Measurements from ENCODE around the gene TM9SF3. TPM values are rescaled to one million over a fixed set of nuclear protein-coding genes. Genes with fewer than 3 reads are reported as not detected.

Gene TM9SF3
- total and polyA plus RNA-seq, 2 of the 4 experiments (the other 2 are of a cell fraction) = 33.7 to 61.8 TPM

DNA sequence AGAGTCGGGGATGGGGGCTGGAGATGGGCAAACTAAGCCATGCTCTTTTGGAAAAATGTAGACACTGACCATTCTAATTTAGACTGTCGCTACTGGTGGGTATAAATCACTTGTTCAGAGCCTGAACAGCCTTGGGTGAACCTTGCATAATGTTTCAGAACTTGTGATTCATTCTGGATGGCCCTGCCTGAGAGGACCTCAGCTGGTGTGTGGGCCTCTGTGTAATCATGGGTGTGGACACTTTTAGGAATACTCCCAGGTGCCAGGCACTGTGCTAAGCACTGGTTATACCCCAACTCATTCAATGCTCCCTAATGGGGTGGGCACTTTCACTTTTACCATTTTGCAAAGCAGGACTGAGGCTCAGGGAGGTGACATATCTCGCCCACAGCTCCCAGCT, 26.8 kb upstream of the TM9SF3 start:
- Histone ChIP-seq H2BK5ac (ENCODE audit: low read depth, low read length, poor library complexity, severe bottlenecking) (no peak overlapping the region), H3K79me1 (ENCODE audit: low read depth in 1 of 2, low read length in 2 of 2) (no peaks in the 10 kb centered on the region), H2BK120ac (ENCODE audit: low read depth, low read length) (no peak overlapping the region), H3K23ac (ENCODE audit: low read depth, low read length) (no peak overlapping the region), H3K9me1 (ENCODE audit: insufficient read depth, low read length) (no peaks in the 10 kb centered on the region), H4K5ac (ENCODE audit: low read depth, low read length) (no peak overlapping the region), H2BK15ac (ENCODE audit: low read depth, low read length) (no peak overlapping the region), H2BK20ac (ENCODE audit: low read depth, low read length) (no peak overlapping the region), H3K18ac (ENCODE audit: low read depth, low read length) (no peak overlapping the region), H3K36me3 (ENCODE audit: control insufficient read depth, insufficient read depth, low read length) (no peaks in the 10 kb centered on the region), H3K56ac (ENCODE audit: extremely low read depth, insufficient read depth, low read length) (no peak overlapping the region), H3K9me3 (ENCODE audit: control insufficient read depth, insufficient read depth, low read length) (no peaks in the 10 kb centered on the region), H3K14ac (replicated peaks; ENCODE audit: low read depth, low read length) (no peak overlapping the region), H4K20me1 (ENCODE audit: insufficient read depth, low read length) (no peaks in the 10 kb centered on the region), H3K27me3 (ENCODE audit: control insufficient read depth, insufficient read depth, low read length) (peaks cover 15% of the 10 kb centered on the region), H2AK5ac (ENCODE audit: low read depth, low read length) (no peak overlapping the region), H3K4me2 (ENCODE audit: low read depth, low read length) (no peak overlapping the region), H4K91ac (ENCODE audit: insufficient read depth, low read depth, low read length) (no peak overlapping the region), H4K8ac (ENCODE audit: low read depth in 2 of 2, low read length in 2 of 2) (no peak overlapping the region), H3K4me1 (ENCODE audit: control insufficient read depth, insufficient read depth, low read length) (no peaks in the 10 kb centered on the region), H2AFZ (replicated peaks; ENCODE audit: low read length, poor library complexity) (no peak overlapping the region), H3K27ac (ENCODE audit: insufficient read depth, low read length) (no peak overlapping the region), H2AK9ac (replicated peaks; ENCODE audit: low read depth, low read length, poor library complexity) (no peak overlapping the region), H3K4me3 (ENCODE audit: insufficient read depth, low read depth, low read length) (no peak overlapping the region), H3K9ac (ENCODE audit: low read depth, low read length) (no peak overlapping the region), H3K4ac (ENCODE audit: low read depth, low read length) (no peak overlapping the region)
- TF ChIP-seq MAZ (IDR thresholded peaks at IDR 0.05; ENCODE audit: borderline replicate concordance, low read depth, low read length) = no peak
- TF ChIP-seq MXI1 (IDR thresholded peaks at IDR 0.05; ENCODE audit: borderline replicate concordance, low read depth, low read length) = no peak
- no peak for TF ChIP-seq RAD21 (IDR thresholded peaks at IDR 0.05; ENCODE audit: low read length)
- TF ChIP-seq USF2 (IDR thresholded peaks at IDR 0.05; ENCODE audit: low read depth, low read length) = no peak
- peak; percentile 20; the same call in 1 of the 2 replicates for TF ChIP-seq CEBPB (IDR thresholded peaks at IDR 0.05; ENCODE audit: low read depth, low read length)
- TF ChIP-seq BHLHE40 (IDR thresholded peaks at IDR 0.05; ENCODE audit: low read depth, low read length) = no peak
- no peak for TF ChIP-seq CHD1 (IDR thresholded peaks at IDR 0.05; ENCODE audit: low read depth, low read length)
- WGBS, 2 experiments (ENCODE audit: extremely low coverage in 2 of 2, insufficient read length in 1 of 2) = no CpG with 5 or more reads among the region's 3 CpGs
- in situ Hi-C loops (cut with MboI; ENCODE audit: low sequenced_read_pairs) = no loop called here
- CTCF ChIA-PET = no interaction called here
- BruUV-seq (replicated peaks) = no TSS peak
- DNase-seq = peak; percentile 3
- intact Hi-C loops (cut with micrococcal nuclease) = no loop called here
- no peak for ATAC-seq (ENCODE audit: low read depth)
- dilution Hi-C loops (cut with HindIII; ENCODE audit: low sequenced_read_pairs, unreplicated experiment) = no loop called here
- POLR2A ChIA-PET (ENCODE audit: unreplicated experiment) = no interaction called here
